ENCODE measurements around the gene NDFIP2. TPM values are rescaled to one million over a fixed set of nuclear protein-coding genes. Genes with fewer than 3 reads are reported as not detected.

The NDFIP2 gene
- 71.1 and 76.0 TPM in 2 replicates for total RNA-seq

GRCh38 chr13:79480954-79481684 lies at the start of gene NDFIP2:
Gene NDFIP2 (plus strand): TSS chr13:79481155. CDS start chr13:79481204, 49 bp downstream.

Other genes starting within 250 kb of the NDFIP2 start
- gene RBM26, start 74.9 kb upstream of the NDFIP2 start, total RNA-seq: 44.0 and 46.6 TPM in 2 replicates